ENCODE results near the gene MLIP.

The MLIP gene

GRCh38 chr6:54183616-54184015, 72.4 kb downstream of the MLIP start:
- TF ChIP-seq, protein P1, sequence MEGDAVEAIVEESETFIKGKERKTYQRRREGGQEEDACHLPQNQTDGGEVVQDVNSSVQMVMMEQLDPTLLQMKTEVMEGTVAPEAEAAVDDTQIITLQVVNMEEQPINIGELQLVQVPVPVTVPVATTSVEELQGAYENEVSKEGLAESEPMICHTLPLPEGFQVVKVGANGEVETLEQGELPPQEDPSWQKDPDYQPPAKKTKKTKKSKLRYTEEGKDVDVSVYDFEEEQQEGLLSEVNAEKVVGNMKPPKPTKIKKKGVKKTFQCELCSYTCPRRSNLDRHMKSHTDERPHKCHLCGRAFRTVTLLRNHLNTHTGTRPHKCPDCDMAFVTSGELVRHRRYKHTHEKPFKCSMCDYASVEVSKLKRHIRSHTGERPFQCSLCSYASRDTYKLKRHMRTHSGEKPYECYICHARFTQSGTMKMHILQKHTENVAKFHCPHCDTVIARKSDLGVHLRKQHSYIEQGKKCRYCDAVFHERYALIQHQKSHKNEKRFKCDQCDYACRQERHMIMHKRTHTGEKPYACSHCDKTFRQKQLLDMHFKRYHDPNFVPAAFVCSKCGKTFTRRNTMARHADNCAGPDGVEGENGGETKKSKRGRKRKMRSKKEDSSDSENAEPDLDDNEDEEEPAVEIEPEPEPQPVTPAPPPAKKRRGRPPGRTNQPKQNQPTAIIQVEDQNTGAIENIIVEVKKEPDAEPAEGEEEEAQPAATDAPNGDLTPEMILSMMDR (IDR thresholded peaks at IDR 0.05) = no peak
- no peak for TF ChIP-seq ZFX (IDR thresholded peaks at IDR 0.05; ENCODE audit: borderline replicate concordance)

DNA sequence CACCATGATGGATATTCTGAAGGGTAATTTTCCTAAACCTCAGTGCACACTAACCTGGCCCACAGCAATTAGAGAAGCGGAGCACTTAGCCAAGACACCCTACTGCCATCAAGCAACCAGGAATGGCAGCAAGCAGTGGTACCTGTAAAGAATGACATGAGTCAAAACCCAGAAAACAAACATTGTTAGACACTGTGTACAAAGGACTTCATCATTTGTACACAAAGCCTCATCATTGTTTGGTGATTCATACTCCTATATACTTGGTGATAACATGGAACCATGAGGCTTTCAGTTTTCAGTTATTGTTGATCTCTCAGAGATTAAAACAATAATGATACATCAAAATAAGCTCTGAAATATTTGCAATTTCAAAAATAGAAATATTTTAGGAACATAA, 74.6 kb downstream of the MLIP start:
- TF ChIP-seq, protein P1 (IDR thresholded peaks at IDR 0.05) = no peak
- no peak for TF ChIP-seq ZFX (IDR thresholded peaks at IDR 0.05; ENCODE audit: borderline replicate concordance)
- no peak overlapping the region for H3K27ac ChIP-seq

More at GRCh38 chr6:54183616-54184015, 72.4 kb downstream of the MLIP start:
- H3K27ac ChIP-seq = no peak overlapping the region

- no peak for TF ChIP-seq ZFX (IDR thresholded peaks at IDR 0.05; ENCODE audit: borderline replicate concordance)
- TF ChIP-seq, protein P1 (IDR thresholded peaks at IDR 0.05) = no peak
- no peak overlapping the region for H3K27ac ChIP-seq
Observed at GRCh38 chr6:54188846-54189245, 77.6 kb downstream of the MLIP start.

- H3K27ac ChIP-seq = no peak overlapping the region
- no peak for TF ChIP-seq ZFX (IDR thresholded peaks at IDR 0.05; ENCODE audit: borderline replicate concordance)
- TF ChIP-seq, protein P1 (IDR thresholded peaks at IDR 0.05) = no peak
Observed at GRCh38 chr6:54191461-54191860, 80.2 kb downstream of the MLIP start.

DNA sequence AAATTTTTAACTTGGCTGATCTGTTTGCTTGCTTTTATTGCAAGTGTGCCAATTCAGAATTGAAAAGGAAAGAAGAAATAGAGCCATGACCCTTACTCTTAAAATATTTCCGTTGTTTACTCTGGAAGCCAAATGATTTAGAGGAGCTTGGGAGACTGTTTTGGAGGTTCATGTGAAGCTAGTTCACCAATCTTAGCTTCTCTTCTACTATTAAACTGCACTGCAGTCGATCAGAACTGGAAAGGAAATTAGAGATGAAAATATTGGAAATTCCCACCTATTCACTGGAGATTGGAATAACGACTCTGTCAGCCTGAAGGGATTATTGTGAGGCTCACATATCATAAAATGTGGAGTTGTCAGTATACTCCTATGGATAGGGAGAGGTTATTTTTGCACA, 81.8 kb downstream of the MLIP start:
- TF ChIP-seq, protein P1 (IDR thresholded peaks at IDR 0.05) = no peak
- no peak for TF ChIP-seq ZFX (IDR thresholded peaks at IDR 0.05; ENCODE audit: borderline replicate concordance)
- H3K27ac ChIP-seq = no peak overlapping the region

GRCh38 chr6:54193560-54193959, 82.3 kb downstream of the MLIP start:
- no peak overlapping the region for H3K27ac ChIP-seq
- TF ChIP-seq, protein P1 (IDR thresholded peaks at IDR 0.05) = no peak
- no peak for TF ChIP-seq ZFX (IDR thresholded peaks at IDR 0.05; ENCODE audit: borderline replicate concordance)

DNA sequence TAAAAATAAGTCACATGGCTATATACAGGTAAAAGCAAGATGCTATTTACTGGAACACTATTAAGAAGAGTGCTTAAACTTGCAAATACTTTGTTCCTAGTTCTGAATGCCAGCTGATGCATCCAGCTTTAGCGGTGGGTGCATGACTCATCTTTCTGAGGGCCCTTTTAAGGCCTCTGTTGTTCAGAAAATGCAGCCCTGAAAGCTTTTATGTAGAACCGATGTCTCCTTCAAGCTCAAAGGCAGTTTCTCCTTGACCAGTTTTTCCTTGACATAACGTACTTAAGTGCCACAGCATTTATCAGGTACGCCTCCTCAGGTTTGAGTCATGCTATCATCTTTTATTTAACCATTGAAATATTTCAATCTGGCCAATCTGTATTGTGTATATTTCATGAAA, 82.8 kb downstream of the MLIP start:
- no peak for TF ChIP-seq ZFX (IDR thresholded peaks at IDR 0.05; ENCODE audit: borderline replicate concordance)
- TF ChIP-seq, protein P1 (IDR thresholded peaks at IDR 0.05) = no peak

More for the DNA sequence above, 82.8 kb downstream of the MLIP start:
- no peak overlapping the region for H3K27ac ChIP-seq

Measured in 22Rv1 (cell line).